CD1c-positive myeloid dendritic cell (primary cell): ENCODE measurements around the gene CREBZF.
A peak's percentile ranks its signal among the peaks of the same experiment; 100 is the strongest.
"Not testable (repeated sequence)": the region's sequence is repeated elsewhere in the genome, so short reads cannot be mapped to it uniquely, and the experiment has no call there.

ENCODE experiments used
- DNase-seq: peaks from one replicate; pipeline ENCODE4 v3.0.0-alpha.2; 2016; ENCODE audit errors: extremely low spot score

The CREBZF gene

DNA sequence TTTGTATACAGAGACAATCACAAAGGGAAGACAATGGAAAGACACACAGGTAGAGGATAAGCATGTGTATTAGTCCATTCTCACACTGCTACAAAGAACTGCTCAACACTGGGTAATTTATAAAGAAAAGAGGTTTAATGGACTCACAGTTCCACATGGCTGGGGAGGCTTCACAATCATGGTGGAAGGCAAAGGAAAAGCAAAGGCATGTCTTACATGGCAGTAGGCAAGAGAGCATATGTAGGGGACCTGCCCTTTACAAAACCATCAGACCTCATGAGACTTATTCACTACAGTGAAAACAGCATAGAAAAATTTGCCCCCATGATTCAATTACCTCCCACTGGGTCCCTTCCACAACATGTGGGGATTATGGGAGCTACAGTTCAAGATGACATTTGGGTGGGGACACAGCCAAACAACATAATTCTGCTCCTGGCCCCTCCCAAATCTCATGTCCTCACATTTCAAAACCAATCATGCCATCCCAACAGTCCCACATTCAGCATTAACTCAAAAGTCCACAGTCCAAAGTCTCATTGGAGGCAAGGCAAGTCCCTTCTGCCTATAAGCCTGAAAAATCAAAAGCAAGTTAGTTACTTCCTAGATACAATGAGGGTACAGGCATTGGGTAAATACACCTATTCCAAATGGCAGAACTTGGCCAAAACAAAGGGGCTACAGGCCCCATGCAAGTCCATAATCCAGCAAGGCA, 6.2 kb upstream of the CREBZF start:
- DNase-seq, result not testable (repeated sequence)

DNA sequence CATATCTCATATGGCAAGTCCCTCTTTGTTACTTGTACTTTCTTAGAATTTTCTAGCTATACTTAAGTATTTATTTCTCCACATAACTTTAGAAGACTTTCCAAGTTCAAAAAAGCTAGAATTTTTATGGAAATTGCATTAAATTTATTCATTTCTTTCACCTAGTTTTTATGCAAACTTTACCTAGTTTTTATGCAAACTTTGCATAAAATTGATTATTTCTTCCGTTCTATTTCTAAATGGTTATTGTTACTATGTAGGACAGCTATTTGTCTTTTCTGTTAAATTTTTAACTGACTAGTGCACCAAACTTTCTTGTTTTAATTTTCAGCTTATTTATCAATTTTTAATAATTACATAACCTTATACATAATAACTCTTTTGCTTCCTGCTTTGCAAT, 3.2 kb upstream of the CREBZF start:
- DNase-seq, result no peak

DNA sequence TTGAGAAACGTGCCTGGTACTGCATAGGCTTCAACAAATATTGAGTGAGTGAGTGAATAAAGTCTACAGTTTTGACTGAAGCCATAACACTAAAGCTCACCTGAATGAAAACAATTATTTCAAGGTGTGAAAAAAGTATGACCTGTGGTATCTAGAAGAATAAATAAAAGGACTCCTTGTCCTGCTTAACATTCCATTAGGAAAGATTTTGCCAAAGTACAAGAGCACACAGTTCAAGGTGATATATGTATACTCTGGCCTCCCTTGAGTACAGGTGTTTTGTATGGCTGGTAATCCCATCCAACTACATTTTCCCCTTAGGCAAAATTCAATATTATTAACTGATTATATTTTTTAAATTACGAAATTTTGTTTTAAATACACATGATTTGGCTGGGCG, 1.8 kb upstream of the CREBZF start:
- DNase-seq, result no peak

DNA sequence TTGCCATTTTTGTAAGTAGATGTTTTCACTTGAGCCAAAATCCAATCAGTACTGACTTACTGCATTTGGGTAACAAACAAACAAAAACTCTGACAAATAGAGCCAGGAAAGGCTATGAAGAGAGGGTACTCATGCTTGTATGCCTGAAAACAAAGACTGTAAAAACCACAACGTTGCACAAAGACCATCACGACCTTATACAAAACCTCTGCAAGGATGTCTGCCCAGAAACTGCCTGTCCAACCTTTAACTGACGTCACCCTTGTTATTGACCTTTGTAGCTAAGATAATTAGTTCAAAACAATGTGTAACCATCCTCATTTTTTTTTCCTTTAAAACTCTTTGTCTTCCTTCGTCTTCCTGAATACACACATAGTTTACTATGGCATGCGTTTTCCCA, 804 bp upstream of the CREBZF start:
- no peak for DNase-seq

DNA sequence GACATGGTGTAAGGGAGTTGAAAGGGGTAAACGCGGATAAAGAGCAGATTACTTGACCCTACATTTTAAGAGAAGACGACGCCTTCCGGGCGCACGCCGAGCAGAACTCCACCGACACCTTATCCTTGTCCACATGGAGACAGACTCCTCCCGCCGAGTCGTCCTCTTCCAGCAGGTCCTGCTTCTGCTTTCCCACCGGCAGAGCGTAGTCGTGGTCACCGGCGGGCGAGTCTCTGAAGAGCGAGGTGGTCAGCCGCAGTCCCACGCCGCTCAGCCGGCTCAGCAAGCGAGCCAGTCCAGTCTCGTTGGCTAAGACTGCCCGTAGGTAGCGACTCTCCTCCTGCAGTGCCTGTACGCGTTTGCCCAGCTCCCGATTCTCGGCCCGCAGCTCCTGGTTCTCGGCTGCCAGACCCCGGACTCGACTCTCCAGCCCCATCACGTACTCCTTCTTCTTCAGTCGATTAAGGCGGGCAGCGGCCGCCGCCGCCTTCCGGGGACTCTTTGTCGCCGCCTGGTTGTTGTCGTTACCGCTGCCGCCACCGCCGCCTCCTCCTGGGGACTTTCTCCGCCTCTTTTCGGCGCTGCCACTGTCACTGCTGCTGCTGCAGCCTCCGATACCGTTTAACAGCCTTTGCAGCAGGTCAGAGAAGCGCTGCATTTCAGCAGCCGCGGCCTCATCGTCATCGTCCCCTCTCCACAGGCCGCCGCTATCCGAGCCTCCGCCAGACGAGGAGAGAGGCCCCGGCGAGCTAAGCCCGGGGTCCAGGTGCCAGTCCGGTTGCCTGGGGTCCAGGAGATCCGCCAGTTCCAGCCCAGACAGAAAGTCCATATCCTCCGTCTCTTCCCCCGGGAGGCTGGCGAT, 945 bp downstream of the CREBZF start:
- peak; percentile 89 for DNase-seq

DNA sequence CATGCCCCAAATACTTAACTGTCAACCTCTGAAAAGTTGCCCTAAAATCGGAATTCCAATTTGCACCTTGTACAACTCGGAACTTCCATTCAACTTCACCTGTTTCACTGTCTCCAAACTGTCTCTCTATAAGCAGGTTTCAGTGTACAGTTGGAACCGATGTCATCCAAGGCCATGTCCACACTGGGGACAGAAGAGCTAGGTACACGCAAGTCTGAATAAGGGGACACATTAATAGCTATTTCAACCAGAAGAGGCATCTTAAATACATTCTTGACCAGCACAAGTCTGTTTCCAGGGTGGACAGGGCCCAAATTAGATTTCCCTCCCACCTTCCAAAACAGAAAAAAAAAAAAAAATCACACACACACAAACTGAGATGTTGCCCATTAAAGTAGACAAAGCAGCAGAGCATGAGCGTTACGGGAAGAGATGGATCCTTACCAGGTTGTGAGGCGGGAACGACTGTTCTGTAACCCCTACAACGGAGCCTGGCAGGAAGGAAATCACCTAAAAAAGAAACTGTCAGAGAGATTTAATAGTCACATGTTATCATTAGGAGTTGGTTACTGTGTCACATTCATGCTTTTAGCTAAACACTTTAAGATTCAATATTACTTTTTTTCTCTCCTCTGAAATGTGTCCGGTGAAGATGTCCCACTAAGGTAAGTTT, 1.7 kb downstream of the CREBZF start:
- no peak for DNase-seq

DNA sequence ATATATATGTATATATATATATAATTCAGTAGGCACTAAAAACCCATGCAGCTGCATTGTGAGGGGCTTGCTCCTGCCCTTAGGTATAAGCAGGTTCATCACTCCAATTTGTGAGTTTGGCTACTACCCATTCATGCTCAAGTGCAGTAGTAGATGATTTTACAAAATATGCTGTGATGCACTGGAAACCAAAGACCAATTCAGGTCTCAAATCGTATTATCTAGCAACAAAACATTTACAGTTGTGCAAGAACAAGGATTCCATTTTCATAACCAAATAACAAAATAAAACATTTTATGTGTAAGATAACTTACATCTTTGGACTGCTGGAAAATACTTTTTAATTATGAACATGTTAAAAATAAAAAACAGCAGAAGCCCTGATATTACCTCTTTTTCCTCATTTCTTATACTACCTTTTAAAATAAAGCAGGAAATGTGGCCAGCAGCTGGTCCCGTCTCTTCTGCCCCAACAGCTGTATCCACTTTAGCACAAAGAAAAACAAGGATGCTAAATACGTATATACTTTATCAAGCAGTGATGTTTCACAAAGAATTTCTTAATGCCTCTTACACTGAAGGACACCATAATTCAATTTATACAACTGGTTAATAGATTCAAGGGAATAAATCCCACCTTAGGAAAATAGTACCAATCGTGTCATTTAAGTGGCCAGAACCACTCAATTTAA, 2.8 kb downstream of the CREBZF start:
- DNase-seq, result no peak

DNA sequence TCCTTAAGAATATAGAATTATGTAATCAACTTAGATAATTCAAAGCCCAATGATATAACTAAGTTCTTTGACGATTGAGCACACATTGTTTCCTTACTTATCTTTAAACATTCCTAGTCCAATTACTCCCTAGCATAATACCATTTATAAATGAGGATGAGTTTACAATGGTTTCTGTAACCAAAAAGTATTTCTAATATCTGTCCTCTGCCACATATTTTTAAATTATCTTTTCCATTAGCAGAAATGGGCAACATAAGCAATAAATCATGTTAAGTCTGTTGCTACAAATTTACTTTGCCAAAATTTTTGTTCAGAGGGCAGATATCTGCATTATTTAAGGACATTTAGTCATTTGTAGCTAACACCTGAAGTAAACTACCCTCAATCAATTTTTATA, 6.7 kb downstream of the CREBZF start:
- DNase-seq, result no peak

DNA sequence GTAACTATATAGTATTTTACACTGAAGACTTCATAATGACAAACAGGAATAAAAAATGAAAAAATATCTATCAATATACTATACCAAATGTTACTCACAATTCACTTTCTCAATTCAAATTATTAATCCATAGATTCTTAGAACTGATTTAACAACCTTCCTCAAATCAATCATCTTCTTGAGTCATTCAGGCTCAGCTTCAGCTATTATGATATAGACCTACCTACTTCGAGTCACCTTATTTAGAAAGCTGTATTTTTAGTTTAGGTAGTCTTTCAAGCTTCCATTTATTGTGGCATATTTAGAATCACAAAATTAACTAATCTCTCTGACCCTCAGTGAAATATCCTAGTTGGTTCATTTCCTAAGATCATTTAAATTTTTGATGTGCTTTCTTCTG, 8.2 kb downstream of the CREBZF start:
- no peak for DNase-seq

DNA sequence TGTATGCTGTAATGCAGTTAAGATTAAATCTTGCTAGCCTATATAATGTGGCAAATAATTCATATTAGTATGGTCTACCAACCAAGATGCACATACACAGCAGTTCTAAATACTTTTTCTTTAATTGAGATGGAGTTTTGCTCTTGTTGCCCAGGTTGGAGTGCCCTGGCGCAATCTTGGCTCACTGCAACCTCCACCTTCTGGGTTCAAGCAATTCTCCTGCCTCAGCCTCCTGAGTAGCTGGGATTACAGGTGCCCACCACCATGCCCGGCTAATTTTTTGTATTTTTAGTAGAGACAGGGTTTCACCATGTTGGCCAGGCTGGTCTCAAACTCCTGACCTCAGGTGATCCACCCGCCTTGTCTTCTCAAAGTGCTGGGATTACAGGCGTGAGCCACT, 10.6 kb downstream of the CREBZF start:
- not testable (repeated sequence) for DNase-seq

DNA sequence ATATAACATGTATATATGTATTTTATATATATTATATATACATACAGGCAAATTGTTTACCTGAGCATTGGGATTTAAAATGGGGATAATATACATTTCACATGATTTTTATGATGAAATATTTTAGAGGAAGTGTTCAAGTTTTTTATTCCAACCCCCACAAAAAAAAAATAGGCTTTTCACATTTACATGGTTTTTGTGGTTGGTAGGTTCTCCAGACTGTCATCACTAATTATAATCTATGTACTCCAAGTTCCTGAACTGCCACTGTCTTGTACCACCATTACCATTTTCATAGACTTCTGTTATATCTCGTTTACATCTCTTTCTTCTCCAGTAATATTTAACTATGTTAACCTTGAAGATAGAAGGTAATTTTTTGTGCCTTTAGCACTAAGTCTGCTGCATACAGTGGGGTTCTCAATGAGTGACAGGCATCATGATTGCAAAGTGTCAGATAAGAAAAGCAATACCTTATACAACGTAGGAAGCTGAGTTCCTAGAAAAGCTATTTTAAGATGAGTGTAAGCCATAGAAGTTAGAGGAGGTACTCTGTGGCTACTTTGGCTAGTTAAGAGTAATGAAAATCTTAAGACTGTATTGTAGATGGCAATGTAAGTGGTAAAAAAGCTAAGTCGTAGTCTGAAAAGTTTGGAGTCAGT, 12.0 kb downstream of the CREBZF start:
- DNase-seq, result peak; percentile 12

DNA sequence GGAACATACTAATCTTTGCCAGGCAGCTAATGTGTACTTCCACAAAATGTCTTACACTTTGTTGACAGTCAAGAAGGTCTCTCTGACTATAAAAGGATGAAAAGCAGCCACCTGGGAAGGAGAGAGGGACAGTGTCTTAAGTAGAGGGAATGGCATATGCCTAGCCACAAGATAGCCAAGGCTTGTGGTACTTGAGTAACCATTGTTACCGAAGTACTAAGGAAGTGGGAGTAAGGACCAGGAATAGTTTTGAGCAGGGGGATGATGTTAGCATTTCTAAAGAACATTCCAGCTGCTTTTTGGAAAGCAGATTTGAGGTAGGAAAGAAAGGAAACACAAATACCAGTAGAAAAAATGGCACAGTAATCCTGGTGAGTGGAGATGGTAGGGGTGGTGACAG, 13.8 kb downstream of the CREBZF start:
- no peak for DNase-seq

DNA sequence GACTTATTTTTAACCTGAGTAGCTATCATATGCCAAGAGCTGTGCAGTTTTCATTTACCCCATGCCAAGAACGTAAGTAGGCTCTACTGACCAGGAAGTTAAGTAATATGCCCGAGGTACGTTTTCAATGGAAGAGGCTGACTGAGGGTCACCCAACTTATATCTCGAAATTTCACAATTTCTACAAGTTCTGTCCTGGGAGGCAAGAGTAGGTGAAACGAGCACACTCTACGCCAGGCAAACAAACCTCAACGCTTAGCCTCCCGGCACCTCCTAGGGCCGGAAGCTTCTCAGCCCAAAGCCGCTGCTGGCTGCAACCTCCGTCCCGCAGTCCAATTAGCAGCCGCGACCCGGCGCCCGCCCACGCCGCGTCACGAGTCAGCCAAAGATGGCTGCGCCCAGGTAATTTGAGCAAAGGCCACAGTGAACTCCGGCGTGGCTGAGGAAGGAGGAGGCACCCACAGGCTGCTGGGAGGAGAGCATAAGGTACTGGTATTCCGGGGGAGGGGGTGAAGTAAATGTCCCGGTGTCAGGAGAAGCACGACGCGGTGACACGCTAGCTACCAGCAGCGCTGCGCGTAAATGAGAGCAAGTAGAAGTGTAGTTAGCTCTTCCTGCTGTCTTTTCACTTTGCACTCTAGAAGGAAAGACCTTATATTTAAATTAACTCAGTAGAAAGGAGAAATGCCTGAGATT, 17.2 kb downstream of the CREBZF start, which contains the start of gene TMEM126A:
Gene TMEM126A (plus strand): TSS at position 364 of the 696 bp plus-strand sequence. CDS start 2,289 bp downstream, outside the sequence.
- peak; percentile 94 for DNase-seq

DNA sequence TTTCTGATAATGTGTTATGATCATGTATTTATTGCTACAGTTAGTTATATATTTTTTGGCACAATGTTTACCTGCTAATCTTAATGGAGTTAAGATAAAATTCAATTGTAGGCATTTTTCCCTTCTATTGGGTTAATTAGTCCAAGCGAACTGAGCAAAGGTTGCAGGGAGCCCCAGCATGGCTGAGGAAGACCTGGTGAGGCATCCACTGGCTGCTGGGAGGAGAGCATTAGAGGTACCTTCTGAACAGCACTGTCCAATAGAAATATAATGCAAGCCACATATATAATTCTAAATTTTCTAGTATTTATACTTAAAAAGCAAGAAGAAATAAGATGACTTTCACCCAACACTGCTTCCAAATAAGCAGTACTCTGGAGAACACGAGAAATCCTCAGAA, 17.9 kb downstream of the CREBZF start:
- DNase-seq, result no peak

DNA sequence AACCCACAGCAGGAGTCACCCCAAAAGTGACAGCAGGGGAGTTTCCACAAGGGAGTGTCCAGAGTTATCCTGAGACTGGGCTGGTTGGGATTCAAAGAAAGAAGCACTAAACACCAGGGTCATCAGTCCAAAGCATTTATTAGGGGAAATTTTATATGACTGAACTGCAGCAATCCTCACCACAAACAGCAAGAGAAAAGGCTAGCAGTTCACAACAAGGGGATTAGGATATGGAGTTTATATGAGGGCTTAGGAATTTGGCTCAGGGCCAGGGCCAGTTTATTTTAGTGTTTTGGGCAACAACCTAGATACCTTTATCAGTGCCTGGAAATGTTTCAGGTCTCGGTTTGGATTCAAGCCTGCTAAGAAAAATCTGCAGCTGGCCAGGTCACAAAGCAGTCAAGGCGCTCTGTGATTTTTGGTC, 21.7 kb downstream of the CREBZF start:
- DNase-seq, result no peak

DNA sequence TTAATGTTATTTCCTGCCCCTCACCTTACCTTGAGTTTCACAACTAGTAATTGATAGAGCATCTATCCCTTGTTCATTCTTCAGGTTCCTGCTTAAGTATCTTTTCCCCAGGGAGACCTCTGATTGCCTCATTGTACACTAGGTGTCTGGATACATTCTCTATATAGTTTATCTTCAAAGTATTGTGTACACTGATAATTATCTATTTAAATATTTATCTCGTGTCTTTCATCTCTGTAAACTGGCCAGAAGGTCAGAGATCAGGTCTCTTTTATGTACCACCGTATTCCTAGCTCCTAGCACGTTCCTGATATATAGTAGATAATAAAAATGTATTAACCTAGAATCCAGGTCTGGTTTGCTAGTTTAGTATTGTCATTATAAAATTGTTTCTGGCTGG, 30.2 kb downstream of the CREBZF start:
- no peak for DNase-seq

DNA sequence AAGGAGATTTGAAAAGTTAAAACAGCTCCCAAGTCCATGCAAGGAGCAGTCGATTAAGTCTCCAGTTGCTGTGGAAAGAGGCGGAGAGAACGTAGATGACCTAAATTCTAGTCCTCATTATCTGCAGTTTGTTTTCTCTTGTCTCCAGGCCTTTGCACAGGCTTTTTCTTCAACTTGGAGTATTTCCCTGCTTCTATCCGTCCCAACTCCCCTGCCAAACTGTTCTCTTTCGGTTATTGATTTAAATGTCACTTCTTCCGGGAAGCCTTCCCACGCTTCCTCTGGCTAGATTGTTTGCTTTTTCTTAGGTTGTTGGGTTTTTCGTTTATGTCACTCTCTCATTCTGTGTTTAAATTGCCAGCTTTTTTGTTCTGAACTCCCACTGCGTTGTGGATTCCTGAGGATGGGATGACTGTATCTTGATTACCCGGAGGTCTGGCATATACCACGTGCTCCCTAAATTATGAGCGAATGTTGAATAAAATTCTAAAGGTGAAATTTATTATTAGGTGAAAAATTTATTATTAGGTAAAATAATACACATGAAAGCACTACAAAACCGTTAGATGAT, 36.1 kb downstream of the CREBZF start:
- DNase-seq, result no peak

DNA sequence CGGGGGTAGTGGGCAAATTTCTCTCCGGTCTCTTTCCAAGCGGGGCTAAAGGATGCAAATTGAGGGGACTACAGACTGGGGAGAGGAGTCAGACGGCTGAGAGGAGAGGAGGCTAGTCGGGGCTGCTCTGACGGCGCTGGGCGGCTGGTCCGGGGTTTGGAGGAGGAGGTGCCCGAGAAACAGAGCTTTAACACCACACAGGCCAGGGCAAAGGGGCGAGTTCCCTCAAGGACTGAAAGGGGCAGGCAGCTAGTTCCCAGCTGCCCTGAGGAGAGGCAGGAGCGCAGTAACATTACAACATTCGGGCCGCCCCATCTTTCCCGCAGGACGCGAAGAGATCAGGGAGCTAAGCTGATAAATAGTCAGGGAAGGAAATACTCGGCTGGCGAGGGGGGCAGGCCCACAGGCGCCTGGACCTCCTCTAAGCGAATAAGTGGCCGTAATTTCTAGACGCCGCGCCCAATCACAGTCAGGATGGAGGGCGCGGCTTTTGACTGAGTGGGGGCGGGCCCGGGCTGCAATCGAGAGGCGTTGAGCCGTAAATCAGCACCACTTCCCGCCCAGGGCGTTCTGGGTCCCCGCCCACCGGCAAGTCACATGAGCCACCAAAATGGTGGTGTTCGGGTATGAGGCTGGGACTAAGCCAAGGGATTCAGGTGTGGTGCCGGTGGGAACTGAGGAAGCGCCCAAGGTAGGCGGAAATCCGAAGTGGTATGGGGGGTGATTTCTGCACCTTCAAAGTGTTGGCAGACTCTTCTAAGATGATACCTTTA, 36.7 kb downstream of the CREBZF start, which contains the start of gene TMEM126B:
Gene TMEM126B (plus strand): TSS at position 596 of the 773 bp plus-strand sequence. CDS start 15 bp downstream, at position 611.
- peak; percentile 98 for DNase-seq

DNA sequence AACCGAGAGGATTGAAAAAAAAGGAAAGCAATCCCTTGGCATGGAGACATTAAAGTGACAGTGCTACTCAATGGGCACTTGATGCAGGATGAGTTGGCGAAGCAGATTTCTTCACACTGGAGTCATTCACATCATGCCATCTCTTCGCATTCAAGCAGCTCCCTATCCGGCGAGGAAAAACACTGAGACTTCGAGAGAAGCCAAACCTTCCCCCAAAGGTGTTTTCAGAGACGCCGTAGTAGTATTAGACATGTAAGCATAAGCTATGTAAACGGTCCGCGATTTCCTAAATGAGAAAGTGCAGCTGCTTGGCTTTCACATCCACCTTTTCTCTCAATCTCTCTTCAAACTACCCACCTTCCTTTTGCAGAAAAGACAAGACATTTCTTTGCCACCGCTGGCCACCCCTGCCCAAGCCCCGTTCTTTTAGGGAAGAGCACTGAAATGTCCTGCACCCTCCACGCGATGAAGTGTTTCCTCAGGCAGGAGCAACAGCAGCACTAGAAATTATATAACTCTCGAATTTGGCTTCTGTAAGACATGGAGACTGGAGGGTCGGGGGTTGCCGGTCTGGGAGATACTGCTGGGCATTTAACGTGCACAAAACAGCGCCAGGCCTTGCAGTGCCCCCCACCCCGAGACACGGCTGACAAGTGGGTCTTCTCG, 37.5 kb downstream of the CREBZF start, which contains the start of gene DLG2:
Gene DLG2 (minus strand): TSS at position 13 of the 666 bp plus-strand sequence.
- DNase-seq, result peak; percentile 24
